ENCODE results near the gene MRO. TPM values are rescaled to one million over a fixed set of nuclear protein-coding genes. Genes with fewer than 3 reads are reported as not detected.

Gene MRO
- total and polyA plus RNA-seq, 8 donors = 0.26 to 0.86 (median 0.39) TPM

- DNase-seq (no peak), ATAC-seq (no peak)
- Histone ChIP-seq H3K27ac (no peak overlapping the region), H3K27me3 (peaks cover 0 to 9% of the 10 kb centered on the region in 2 donors), H3K4me3 (no peak overlapping the region), H3K4me1 (no peaks in the 10 kb centered on the region), H3K9me3 (no peaks in the 10 kb centered on the region), H3K36me3 (no peaks in the 10 kb centered on the region)
- TF ChIP-seq CTCF (IDR thresholded peaks at IDR 0.05) = no peak
- intact Hi-C loops (cut with DNase I) = no loop called here
Measured at GRCh38 chr18:50775726-50776125, 44.1 kb downstream of the MRO start.

- H3K27ac ChIP-seq = no peak overlapping the region
- H3K36me3 ChIP-seq = no peaks in the 10 kb centered on the region
- intact Hi-C loops (cut with DNase I) = no loop called here
- DNase-seq (no peak), ATAC-seq (no peak)
- no peak overlapping the region for H3K4me3 ChIP-seq
- TF ChIP-seq CTCF (IDR thresholded peaks at IDR 0.05) = no peak
- H3K4me1 ChIP-seq = no peaks in the 10 kb centered on the region
- peaks cover 0 to 9% of the 10 kb centered on the region in 2 donors for H3K27me3 ChIP-seq
- H3K9me3 ChIP-seq = peaks cover 0 to 4% of the 10 kb centered on the region in 2 donors
Measured at GRCh38 chr18:50775207-50775606, 44.6 kb downstream of the MRO start.

- Histone ChIP-seq H3K4me1 (no peaks in the 10 kb centered on the region), H3K27me3 (no peaks in the 10 kb centered on the region), H3K4me3 (no peak overlapping the region), H3K36me3 (no peaks in the 10 kb centered on the region), H3K9me3 (peaks cover 5 to 32% of the 10 kb centered on the region in 2 donors), H3K27ac (no peak overlapping the region)
- no peak for TF ChIP-seq CTCF (IDR thresholded peaks at IDR 0.05)
- intact Hi-C loops (cut with DNase I) = no loop called here
- DNase-seq = no peak
- no peak for ATAC-seq
Measured at GRCh38 chr18:50769463-50769862, 50.4 kb downstream of the MRO start.

GRCh38 chr18:50757358-50757757 is 62.5 kb downstream of the MRO start:
- H3K36me3 ChIP-seq = no peaks in the 10 kb centered on the region
- no peak overlapping the region for H3K27ac ChIP-seq
- H3K4me3 ChIP-seq = no peak overlapping the region
- H3K9me3 ChIP-seq = no peaks in the 10 kb centered on the region
- DNase-seq (no peak), ATAC-seq (no peak)
- TF ChIP-seq CTCF (IDR thresholded peaks at IDR 0.05) = no peak
- no peaks in the 10 kb centered on the region for H3K4me1 ChIP-seq
- intact Hi-C loops (cut with DNase I) = no loop called here
- peaks cover 0 to 9% of the 10 kb centered on the region in 2 donors for H3K27me3 ChIP-seq

- H3K4me3 ChIP-seq = no peak overlapping the region
- intact Hi-C loops (cut with DNase I) = no loop called here
- H3K27me3 ChIP-seq = peaks cover 0 to 26% of the 10 kb centered on the region in 2 donors
- no peak for DNase-seq
- no peak overlapping the region for H3K27ac ChIP-seq
- ATAC-seq = no peak
- H3K9me3 ChIP-seq = no peaks in the 10 kb centered on the region
- TF ChIP-seq CTCF (IDR thresholded peaks at IDR 0.05) = no peak
- no peaks in the 10 kb centered on the region for H3K36me3 ChIP-seq
- H3K4me1 ChIP-seq = no peaks in the 10 kb centered on the region
Measured at GRCh38 chr18:50754297-50754696, 65.5 kb downstream of the MRO start.

Measured in left lung (tissue), 10 donors.